Measurements from ENCODE around the gene ARF6. TPM values are rescaled to one million over a fixed set of nuclear protein-coding genes. Genes with fewer than 3 reads are reported as not detected.

The ARF6 gene
- total RNA-seq, 1 donor from 2014 or later: 86.0 TPM

- DNase-seq (ENCODE audit: low read depth, low spot score): no peak
These were observed 47.1 kb downstream of the ARF6 start for GRCh38 chr14:49939884-49940510.

GRCh38 chr14:49940808-49941421 is 48.0 kb downstream of the ARF6 start:
- DNase-seq (ENCODE audit: low read depth, low spot score): no peak

- no peak for DNase-seq (ENCODE audit: low read depth, low spot score)
These were observed 49.2 kb downstream of the ARF6 start for GRCh38 chr14:49942090-49942489.

- no peak for DNase-seq (ENCODE audit: low read depth, low spot score)
These were observed 51.6 kb downstream of the ARF6 start for GRCh38 chr14:49944501-49944900.

- no peak for DNase-seq (ENCODE audit: low read depth, low spot score)
These were observed 52.8 kb downstream of the ARF6 start for GRCh38 chr14:49945448-49946319.

Other genes with a start within 250 kb of the ARF6 start
- gene POLE2, start 204.9 kb upstream of the ARF6 start, total RNA-seq: 14.8 and 18.2 TPM in 2 replicates
- 1.2 and 2.0 TPM in 2 replicates for gene KLHDC1, start 200.0 kb upstream of the ARF6 start, total RNA-seq
- 65.6 and 75.8 TPM in 2 replicates for gene KLHDC2, start 124.9 kb upstream of the ARF6 start, total RNA-seq
- gene NEMF, start 40.3 kb upstream of the ARF6 start, total RNA-seq: 46.1 and 67.0 TPM in 2 replicates
- 3.7 and 5.4 TPM in 2 replicates for gene VCPKMT, start 223.5 kb downstream of the ARF6 start, total RNA-seq

Data from pulmonary artery endothelial cell (primary cell).